HG03175 (cell line): ENCODE data around the gene MAS1.
"Not testable (repeated sequence)": the region's sequence is repeated elsewhere in the genome, so short reads cannot be mapped to it uniquely, and the experiment has no call there.

Experiments used
- ATAC-seq: cut with Tn5 transposase; IDR thresholded peaks from one replicate; pipeline ENCODE4 v1.9.1; 2021; ENCODE audit warnings: mild to moderate bottlenecking, moderate library complexity; ENCODE audit not compliant: unreplicated experiment

The MAS1 gene

GRCh38 chr6:159890792-159891191 lies at the start of gene MAS1:
MAS1 (plus strand) TSS chr6:159890988; CDS start chr6:159906956, 15,968 bp downstream.
- no peak for ATAC-seq

GRCh38 chr6:159842035-159842434 lies 48.8 kb upstream of the MAS1 start:
- no peak for ATAC-seq

- ATAC-seq: no peak
Measured at GRCh38 chr6:159844737-159845645, 45.8 kb upstream of the MAS1 start.

- not testable (repeated sequence) for ATAC-seq
Measured at GRCh38 chr6:159848552-159848951, 42.2 kb upstream of the MAS1 start.

GRCh38 chr6:159849851-159850250 lies 40.9 kb upstream of the MAS1 start:
- ATAC-seq: not testable (repeated sequence)

GRCh38 chr6:159852877-159853276 lies 37.9 kb upstream of the MAS1 start:
- no peak for ATAC-seq

- no peak for ATAC-seq
Measured at GRCh38 chr6:159853754-159854153, 37.0 kb upstream of the MAS1 start.

- no peak for ATAC-seq
Measured at GRCh38 chr6:159854959-159855358, 35.8 kb upstream of the MAS1 start.

- ATAC-seq: no peak
Measured at GRCh38 chr6:159858259-159858658, 32.5 kb upstream of the MAS1 start.

GRCh38 chr6:159860482-159860881 lies 30.3 kb upstream of the MAS1 start:
- ATAC-seq: no peak

GRCh38 chr6:159862103-159862502 lies 28.7 kb upstream of the MAS1 start:
- ATAC-seq: no peak

- not testable (repeated sequence) for ATAC-seq
Measured at GRCh38 chr6:159863341-159863740, 27.4 kb upstream of the MAS1 start.

GRCh38 chr6:159865226-159865920 lies 25.4 kb upstream of the MAS1 start:
- ATAC-seq: no peak

- no peak for ATAC-seq
Measured at GRCh38 chr6:159866286-159867247, 24.2 kb upstream of the MAS1 start.

GRCh38 chr6:159871241-159871640 lies 19.5 kb upstream of the MAS1 start:
- no peak for ATAC-seq

- no peak for ATAC-seq
Measured at GRCh38 chr6:159871906-159872305, 18.9 kb upstream of the MAS1 start.

GRCh38 chr6:159874435-159874834 lies 16.4 kb upstream of the MAS1 start:
- no peak for ATAC-seq

GRCh38 chr6:159875194-159875593 lies 15.6 kb upstream of the MAS1 start:
- ATAC-seq: peak; percentile 67

GRCh38 chr6:159876242-159876641 lies 14.5 kb upstream of the MAS1 start:
- no peak for ATAC-seq

GRCh38 chr6:159877256-159877808 lies 13.5 kb upstream of the MAS1 start:
- no peak for ATAC-seq

GRCh38 chr6:159878341-159878740 lies 12.4 kb upstream of the MAS1 start:
- no peak for ATAC-seq
